Breast epithelium (tissue), 4 donors: ENCODE measurements around the gene TUNAR. TPM values are rescaled to one million over a fixed set of nuclear protein-coding genes. Genes with fewer than 3 reads are reported as not detected.

Experiments used
- DNase-seq, 2 donors: peaks; one replicate each; pipeline ENCODE4 v3.0.0-alpha.2; 2019; ENCODE audit warnings: low spot score in 2 of 2
- H3K27ac ChIP-seq, 2 donors: fragments of 200-600 bp; sonication (generic) in 1 of 2; one replicate each; pipeline ENCODE4 v1.5.1; 2016 to 2019; ENCODE audit warnings: mild to moderate bottlenecking in 1 of 2
- H3K27me3 ChIP-seq, 2 donors: fragments of 200-600 bp; sonication (generic) in 1 of 2; one replicate each; pipeline versions ENCODE4 v1.5.1 to v1.6.0; 2017 to 2019; ENCODE audit warnings: control low read depth in 1 of 2, mild to moderate bottlenecking in 1 of 2
- H3K36me3 ChIP-seq: fragments of 200-600 bp; one replicate; pipeline ENCODE4 v1.5.1; 2019
- H3K4me1 ChIP-seq, 2 donors: fragments of 200-600 bp; sonication (generic); one replicate each; pipeline ENCODE4 v1.5.1; 2016 to 2019; ENCODE audit warnings: control low read depth in 1 of 2
- H3K4me3 ChIP-seq, 3 donors: fragments of 200-600 bp; sonication (generic); 1 replicate in 2 of 3; 2 replicates in 1 of 3; pipeline ENCODE4 v1.5.1; 2016 to 2019; ENCODE audit warnings: mild to moderate bottlenecking in 3 of 3, moderate library complexity in 2 of 3
- H3K9me3 ChIP-seq, 2 donors: fragments of 200-600 bp; sonication (generic) in 1 of 2; one replicate each; pipeline ENCODE4 v1.5.1; 2016 to 2019; ENCODE audit warnings: control low read depth in 1 of 2
- POLR2A ChIP-seq: fragments of 450-650 bp; IDR thresholded peaks from one replicate; pipeline ENCODE4 v1.6.1; 2016; ENCODE audit warnings: antibody characterized with exemption, mild to moderate bottlenecking, moderate library complexity
- POLR2AphosphoS5 ChIP-seq, 3 donors: sonication (generic); formaldehyde crosslinking; IDR thresholded peaks; one replicate each; pipeline ENCODE4 v1.6.1; 2017; ENCODE audit warnings: antibody characterized with exemption in 3 of 3
- intact Hi-C: fragments of 100-400 bp; cut with DNase I; formaldehyde crosslinking; loops from one replicate; pipeline ENCODE4 v1.15.1; 2023; ENCODE audit warnings: low total_unique reads
- total RNA-seq, 3 donors: library from RNA; depleted of rRNA; stranded (reverse); fragments of >200 nt; gene quantifications; one replicate each; pipeline ENCODE4 v1.1.0, GENCODE V29; 2016
- TF ChIP-seq, protein P1 (sequence below), 3 donors: fragments of 450-650 bp; IDR thresholded peaks; one replicate each; pipeline ENCODE4 v1.5.1; 2016 to 2017; ENCODE audit warnings: antibody characterized with exemption in 3 of 3, mild to moderate bottlenecking in 3 of 3, moderate library complexity in 3 of 3

Gene TUNAR
- total RNA-seq, 3 donors from 2014 or later, result 0.15 TPM; not detected in 2

DNA sequence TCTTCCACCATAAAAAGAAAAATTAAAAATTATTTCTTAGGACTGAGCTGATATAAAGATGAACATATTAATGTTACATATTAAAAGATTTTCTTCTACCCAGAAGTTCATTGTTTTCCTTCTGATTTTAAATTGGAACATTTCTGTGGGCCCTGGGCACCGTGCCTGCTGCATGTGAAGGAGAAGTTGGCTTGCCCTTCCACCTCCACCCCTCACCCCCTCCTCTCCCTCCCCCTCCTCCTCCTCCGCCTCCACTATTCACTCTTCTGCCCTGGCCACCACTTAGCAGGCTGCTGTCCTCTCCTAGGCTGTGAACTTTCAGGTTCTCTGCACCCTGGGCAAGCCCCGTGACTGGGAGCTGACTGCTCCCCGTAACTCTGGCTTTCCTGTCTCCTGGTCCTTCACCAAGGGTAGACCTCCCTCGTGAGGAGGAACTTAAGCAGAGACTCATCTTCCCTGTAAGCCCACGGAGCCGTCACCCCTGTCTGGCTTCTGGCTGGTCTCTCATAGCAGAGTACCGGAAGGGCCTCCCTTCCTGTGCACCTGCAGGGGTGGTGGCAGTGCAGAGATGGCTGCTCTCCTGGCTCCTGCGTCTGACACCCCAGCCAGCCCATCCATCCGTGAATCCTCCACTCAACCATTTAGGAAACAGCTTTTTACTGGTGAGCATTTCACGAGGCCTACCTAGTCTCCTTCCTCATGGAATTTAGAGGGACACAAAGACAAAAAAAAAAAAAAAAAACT, 12.8 kb downstream of the TUNAR start:
- no peaks in the 10 kb centered on the region for H3K9me3 ChIP-seq
- no peak overlapping the region for H3K27ac ChIP-seq
- H3K27me3 ChIP-seq, result peaks cover 0 to 29% of the 10 kb centered on the region in 2 donors
- H3K4me1 ChIP-seq, result no peaks in the 10 kb centered on the region
- intact Hi-C loops, result no loop called here
- TF ChIP-seq POLR2A (no peak), POLR2AphosphoS5 (IDR thresholded peaks at IDR 0.05) (no peak)
- TF ChIP-seq, protein P1, sequence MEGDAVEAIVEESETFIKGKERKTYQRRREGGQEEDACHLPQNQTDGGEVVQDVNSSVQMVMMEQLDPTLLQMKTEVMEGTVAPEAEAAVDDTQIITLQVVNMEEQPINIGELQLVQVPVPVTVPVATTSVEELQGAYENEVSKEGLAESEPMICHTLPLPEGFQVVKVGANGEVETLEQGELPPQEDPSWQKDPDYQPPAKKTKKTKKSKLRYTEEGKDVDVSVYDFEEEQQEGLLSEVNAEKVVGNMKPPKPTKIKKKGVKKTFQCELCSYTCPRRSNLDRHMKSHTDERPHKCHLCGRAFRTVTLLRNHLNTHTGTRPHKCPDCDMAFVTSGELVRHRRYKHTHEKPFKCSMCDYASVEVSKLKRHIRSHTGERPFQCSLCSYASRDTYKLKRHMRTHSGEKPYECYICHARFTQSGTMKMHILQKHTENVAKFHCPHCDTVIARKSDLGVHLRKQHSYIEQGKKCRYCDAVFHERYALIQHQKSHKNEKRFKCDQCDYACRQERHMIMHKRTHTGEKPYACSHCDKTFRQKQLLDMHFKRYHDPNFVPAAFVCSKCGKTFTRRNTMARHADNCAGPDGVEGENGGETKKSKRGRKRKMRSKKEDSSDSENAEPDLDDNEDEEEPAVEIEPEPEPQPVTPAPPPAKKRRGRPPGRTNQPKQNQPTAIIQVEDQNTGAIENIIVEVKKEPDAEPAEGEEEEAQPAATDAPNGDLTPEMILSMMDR (IDR thresholded peaks at IDR 0.05), result no peak
- H3K4me3 ChIP-seq, result no peak overlapping the region
- DNase-seq, result no peak
- H3K36me3 ChIP-seq, result no peaks in the 10 kb centered on the region

DNA sequence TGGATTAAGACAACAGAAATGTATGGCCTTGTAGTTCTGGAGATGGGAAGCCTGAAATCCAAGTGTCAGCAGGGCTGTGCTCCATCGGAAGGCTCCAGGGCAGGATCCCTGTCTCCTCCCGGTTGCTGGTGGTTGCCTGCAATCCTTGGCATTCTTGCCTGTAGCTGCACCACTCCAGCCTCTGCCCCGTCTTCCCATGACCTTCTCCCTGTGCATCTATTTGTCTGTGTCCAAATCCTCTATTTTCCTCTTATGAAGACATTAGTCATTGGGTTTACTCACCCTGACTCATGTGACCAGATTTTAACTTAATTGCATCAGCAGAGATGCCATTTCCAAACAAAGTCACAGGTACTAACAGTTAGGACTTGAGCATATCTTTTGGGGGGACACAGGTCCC, 15.1 kb downstream of the TUNAR start:
- intact Hi-C loops, result no loop called here
- H3K27me3 ChIP-seq, result peaks cover 0 to 44% of the 10 kb centered on the region in 2 donors
- H3K4me3 ChIP-seq, result no peak overlapping the region
- no peaks in the 10 kb centered on the region for H3K9me3 ChIP-seq
- no peak overlapping the region for H3K27ac ChIP-seq
- no peaks in the 10 kb centered on the region for H3K4me1 ChIP-seq
- DNase-seq, result no peak
- TF ChIP-seq POLR2A (no peak), POLR2AphosphoS5 (IDR thresholded peaks at IDR 0.05) (no peak)
- TF ChIP-seq, protein P1 (IDR thresholded peaks at IDR 0.05), result no peak
- no peaks in the 10 kb centered on the region for H3K36me3 ChIP-seq

- H3K4me1 ChIP-seq, result no peaks in the 10 kb centered on the region
- H3K36me3 ChIP-seq, result no peaks in the 10 kb centered on the region
- no peaks in the 10 kb centered on the region for H3K9me3 ChIP-seq
- intact Hi-C loops, result no loop called here
- no peak for DNase-seq
- H3K4me3 ChIP-seq, result no peak overlapping the region
- H3K27me3 ChIP-seq, result peaks cover 0 to 46% of the 10 kb centered on the region in 2 donors
- TF ChIP-seq, protein P1 (IDR thresholded peaks at IDR 0.05), result no peak
- TF ChIP-seq POLR2AphosphoS5 (IDR thresholded peaks at IDR 0.05) (no peak), POLR2A (no peak)
- H3K27ac ChIP-seq, result no peak overlapping the region
Measured at GRCh38 chr14:95892142-95892541, 15.5 kb downstream of the TUNAR start.

GRCh38 chr14:95895720-95896119, 19.1 kb downstream of the TUNAR start:
- Histone ChIP-seq H3K9me3 (no peaks in the 10 kb centered on the region), H3K4me1 (no peaks in the 10 kb centered on the region), H3K36me3 (no peaks in the 10 kb centered on the region), H3K27me3 (peaks cover 0 to 56% of the 10 kb centered on the region in 2 donors), H3K27ac (no peak overlapping the region), H3K4me3 (no peak overlapping the region)
- no peak for DNase-seq
- intact Hi-C loops, result no loop called here
- TF ChIP-seq, protein P1 (IDR thresholded peaks at IDR 0.05), result no peak
- TF ChIP-seq POLR2A (no peak), POLR2AphosphoS5 (IDR thresholded peaks at IDR 0.05) (no peak)

DNA sequence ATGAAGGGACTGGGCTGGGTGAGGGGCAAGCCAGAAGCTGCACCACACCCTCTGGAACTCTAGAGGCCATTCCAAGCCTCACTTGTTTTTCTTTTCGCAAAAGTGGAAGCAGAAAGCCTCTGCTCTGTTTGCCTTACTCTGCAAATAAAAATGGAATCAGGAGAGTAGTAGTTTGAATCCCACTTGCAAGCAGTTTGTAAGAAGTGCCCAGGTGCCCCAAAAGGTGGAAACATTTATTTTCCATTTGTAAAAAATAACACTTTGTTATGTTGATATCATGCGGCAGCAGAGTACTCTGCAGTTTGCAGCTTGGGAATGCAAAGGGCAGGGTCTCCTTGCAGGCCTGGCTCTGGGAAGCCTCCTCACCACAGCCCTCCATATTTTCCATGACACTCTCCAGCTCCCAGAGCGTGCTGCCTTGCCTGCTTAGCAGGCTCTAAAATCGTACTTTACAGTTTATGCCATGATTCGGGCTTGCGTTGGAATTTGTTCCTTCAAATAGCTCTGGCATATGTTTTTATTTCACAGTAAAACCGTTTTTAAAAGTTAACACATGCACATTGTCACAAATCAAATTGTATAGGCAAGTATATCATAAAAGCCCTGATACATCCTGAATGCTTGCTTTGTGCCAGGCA, 20.0 kb downstream of the TUNAR start:
- TF ChIP-seq POLR2A, result no peak
- TF ChIP-seq, protein P1 (IDR thresholded peaks at IDR 0.05), result no peak
- no peak for TF ChIP-seq POLR2AphosphoS5 (IDR thresholded peaks at IDR 0.05)
- Histone ChIP-seq H3K36me3 (no peaks in the 10 kb centered on the region), H3K4me1 (no peaks in the 10 kb centered on the region), H3K27ac (no peak overlapping the region), H3K9me3 (no peaks in the 10 kb centered on the region), H3K4me3 (no peak overlapping the region), H3K27me3 (peaks cover 0 to 59% of the 10 kb centered on the region in 2 donors)
- intact Hi-C loops, result no loop called here
- DNase-seq, result no peak
